Tibial nerve (tissue), 4 donors: Measurements from ENCODE around the gene TOE1.

Experiments used
- EP300 ChIP-seq, 2 donors: sonication (generic); formaldehyde crosslinking; IDR thresholded peaks; one replicate each; pipeline ENCODE4 v1.6.1; 2017; ENCODE audit warnings: antibody characterized with exemption in 2 of 2, mild to moderate bottlenecking in 1 of 2
- POLR2A ChIP-seq, 2 donors: fragments of 450-650 bp; IDR thresholded peaks; one replicate each; pipeline ENCODE4 v1.6.1; 2017; ENCODE audit warnings: antibody characterized with exemption in 2 of 2, mild to moderate bottlenecking in 2 of 2, moderate library complexity in 2 of 2
- TF ChIP-seq, protein P1 (sequence below), 5 experiments: fragments of 200-600 bp in 3 of 5; fragments of 450-650 bp in 2 of 5; sonication (generic) in 3 of 5; IDR thresholded peaks; one replicate each; pipeline ENCODE4 v1.5.1; 2016 to 2019; ENCODE audit warnings: antibody characterized with exemption in 5 of 5, mild to moderate bottlenecking in 3 of 5, moderate library complexity in 2 of 5

DNA sequence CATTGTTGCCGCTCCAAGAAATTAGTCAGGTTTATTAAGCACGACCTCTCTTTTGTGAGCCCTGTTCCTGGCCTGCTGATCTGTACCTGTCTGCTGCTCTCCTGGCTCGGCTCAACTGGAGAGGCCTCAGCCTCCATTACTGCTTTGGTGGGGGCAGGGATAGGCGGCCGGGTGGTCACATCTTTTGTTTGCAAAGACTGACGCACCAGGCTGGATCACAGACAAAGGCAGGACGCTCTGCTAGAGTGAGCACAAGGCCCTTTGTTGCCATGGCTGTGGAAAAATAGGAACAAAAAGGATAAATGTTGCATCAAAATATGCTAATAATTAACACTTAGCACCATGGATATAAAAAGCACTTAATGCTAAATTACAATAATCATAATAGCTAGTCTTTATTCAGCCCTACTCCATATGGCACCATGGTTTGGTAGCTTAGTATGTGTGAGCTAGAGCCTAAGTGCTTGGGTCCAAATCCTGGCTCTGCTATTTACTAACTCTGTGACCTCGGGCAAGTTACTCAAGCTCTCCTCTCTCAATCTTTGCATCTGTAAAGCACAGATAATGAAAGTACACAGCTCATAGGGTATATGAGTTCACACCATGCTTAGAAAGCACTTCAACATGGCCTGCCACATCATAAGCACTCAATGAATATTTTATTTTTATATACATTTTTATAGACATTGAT lies 42.2 kb upstream of the TOE1 start:
- TF ChIP-seq, protein P1, sequence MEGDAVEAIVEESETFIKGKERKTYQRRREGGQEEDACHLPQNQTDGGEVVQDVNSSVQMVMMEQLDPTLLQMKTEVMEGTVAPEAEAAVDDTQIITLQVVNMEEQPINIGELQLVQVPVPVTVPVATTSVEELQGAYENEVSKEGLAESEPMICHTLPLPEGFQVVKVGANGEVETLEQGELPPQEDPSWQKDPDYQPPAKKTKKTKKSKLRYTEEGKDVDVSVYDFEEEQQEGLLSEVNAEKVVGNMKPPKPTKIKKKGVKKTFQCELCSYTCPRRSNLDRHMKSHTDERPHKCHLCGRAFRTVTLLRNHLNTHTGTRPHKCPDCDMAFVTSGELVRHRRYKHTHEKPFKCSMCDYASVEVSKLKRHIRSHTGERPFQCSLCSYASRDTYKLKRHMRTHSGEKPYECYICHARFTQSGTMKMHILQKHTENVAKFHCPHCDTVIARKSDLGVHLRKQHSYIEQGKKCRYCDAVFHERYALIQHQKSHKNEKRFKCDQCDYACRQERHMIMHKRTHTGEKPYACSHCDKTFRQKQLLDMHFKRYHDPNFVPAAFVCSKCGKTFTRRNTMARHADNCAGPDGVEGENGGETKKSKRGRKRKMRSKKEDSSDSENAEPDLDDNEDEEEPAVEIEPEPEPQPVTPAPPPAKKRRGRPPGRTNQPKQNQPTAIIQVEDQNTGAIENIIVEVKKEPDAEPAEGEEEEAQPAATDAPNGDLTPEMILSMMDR (IDR thresholded peaks at IDR 0.05): no peak
- TF ChIP-seq POLR2A (IDR thresholded peaks at IDR 0.05) (no peak), EP300 (IDR thresholded peaks at IDR 0.05) (no peak)
